Activated CD4-positive, alpha-beta T cell treated with anti-CD3 and anti-CD28 coated beads for 1 hour (primary cell): ENCODE measurements around the gene PACSIN1.

Experiments
- DNase-seq: peaks from one replicate; pipeline ENCODE4 v3.0.0-alpha.2; 2020

The PACSIN1 gene

GRCh38 chr6:34465531-34466241 lies at the start of gene PACSIN1:
PACSIN1 (plus strand) TSS chr6:34466076; CDS start chr6:34526306, 60,230 bp downstream.
- no peak for DNase-seq

GRCh38 chr6:34416877-34417371 lies 49.0 kb upstream of the PACSIN1 start:
- no peak for DNase-seq

DNA sequence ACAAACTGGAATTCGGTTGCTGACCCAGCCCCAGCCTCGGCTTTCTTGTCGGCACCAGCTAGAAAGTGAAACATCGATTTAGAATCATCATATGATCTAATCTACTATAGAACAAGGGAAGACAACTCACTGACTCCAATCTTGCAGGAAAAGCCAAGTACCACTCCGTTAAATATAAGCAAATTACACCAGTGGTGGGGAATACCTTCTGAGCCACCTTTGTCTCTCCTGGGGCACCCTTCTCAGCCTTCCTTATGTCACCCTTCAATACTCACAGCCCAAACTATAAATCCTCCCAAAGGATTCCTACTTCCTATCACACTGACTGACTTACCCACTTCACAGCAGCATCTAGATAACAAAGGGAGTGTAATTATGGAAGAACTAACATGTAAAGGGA lies 47.5 kb upstream of the PACSIN1 start:
- no peak for DNase-seq

GRCh38 chr6:34423254-34423653 lies 42.6 kb upstream of the PACSIN1 start:
- no peak for DNase-seq

DNA sequence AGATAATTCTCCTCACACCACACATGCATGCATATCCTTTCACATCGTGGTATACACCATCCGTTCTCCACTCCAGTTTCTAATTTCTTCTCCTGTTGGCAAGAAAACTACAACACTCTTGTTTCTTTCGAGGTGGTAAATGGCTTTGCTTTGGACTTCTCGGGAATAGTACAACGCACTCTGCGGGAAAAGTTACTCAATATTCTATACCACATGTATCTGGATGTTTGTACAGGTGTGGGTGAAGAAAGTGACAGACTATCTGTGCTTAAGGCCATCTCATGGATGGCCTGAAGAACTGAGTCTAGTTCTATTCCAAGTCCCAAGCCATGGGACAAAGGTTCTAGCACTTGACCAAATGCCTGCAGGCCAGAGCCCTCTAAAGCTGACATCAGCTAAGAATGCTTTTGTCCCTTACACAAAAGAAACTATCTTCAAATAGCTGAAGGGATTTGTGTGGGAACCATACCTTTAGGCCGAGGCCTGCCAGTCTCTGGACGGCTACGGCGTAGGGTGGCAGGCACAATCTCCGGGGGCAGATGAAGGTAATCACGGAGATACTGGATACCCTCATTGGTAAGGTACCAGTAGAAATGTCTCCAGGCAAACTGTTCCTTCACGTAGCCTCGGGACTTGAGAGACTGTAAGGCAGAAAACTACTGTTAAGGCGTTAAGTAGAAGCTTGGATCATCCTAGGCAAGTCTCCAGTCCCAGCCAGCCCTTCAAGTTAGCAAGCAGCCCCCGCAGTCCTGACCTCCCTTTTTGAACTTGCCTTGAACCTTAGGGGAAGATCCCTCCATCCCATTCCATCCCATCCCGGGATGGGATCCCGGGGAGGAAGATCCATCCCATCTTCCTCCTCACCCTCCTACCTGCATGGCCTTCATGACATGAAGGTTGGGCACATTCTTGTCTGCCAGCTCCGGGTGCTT lies 41.4 kb upstream of the PACSIN1 start:
- no peak for DNase-seq

DNA sequence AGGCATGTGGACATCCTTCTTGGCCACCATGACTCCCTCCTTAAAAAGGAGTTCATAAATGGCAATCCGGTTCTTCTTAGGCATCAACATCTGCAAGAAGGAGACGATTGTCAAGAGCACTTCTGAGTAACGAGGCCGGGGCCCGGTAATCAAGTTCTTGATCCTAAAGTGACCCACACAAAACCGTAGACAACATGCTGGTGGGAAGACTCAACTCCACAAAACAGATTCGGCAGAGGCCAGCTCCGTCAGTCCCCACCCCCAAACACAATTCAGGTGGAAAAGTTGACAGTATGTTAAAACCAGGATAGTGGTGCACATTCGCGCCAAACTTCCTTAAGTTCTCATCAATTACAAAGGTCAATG lies 40.8 kb upstream of the PACSIN1 start:
- no peak for DNase-seq

DNA sequence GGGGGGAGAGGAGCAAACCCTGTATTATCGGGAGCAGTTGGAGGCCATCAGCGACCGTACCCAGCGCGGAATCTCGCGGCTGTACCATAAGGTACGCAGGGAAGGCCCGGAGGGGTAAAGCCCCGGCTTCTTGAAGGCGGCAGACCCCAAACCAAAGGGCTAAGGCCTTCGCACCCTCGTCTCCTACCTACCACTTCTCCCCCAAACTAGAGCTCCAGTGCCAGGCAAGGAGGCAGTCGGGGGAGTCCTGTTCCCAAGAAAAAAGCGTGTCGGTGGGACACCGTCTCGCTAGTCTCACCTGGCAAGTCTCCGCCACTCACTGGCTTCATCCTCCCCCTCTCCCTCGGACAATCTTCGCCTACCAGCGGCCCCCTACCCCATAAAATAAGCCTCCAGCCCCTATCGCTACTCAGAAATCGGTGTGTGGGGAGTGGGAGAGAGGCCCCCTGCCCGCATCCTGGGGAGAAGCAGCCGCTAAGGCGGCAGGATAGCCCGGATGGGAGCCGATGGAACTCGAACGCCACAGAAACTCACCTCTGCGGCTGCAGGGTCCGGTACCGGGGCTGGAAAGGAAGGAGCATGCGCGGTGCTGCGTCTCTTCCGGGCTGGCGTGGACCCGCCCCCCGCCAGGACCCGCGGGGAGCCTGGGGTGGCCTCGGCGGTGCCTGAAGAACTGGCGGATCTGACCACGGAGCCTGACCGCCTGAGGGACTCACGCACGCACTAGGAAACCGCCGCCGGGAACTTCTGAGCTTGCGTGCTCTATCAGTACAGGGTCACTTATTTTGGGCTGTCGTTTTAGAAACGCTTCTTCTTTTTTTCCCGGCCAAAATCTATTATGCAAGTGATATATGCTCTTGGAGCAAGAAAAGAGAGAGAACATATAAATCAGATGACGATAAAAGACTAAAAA lies 40.1 kb upstream of the PACSIN1 start, which contains the start of gene RPS10:
RPS10 (minus strand) TSS at position 572 of the 913 bp plus-strand sequence. CDS start 848 bp downstream, outside the sequence.
- peak; percentile 81 for DNase-seq

- DNase-seq = no peak
Measured at GRCh38 chr6:34435916-34436315, 30.0 kb upstream of the PACSIN1 start.

- no peak for DNase-seq
Measured at GRCh38 chr6:34436803-34437643, 28.9 kb upstream of the PACSIN1 start.

- DNase-seq = no peak
Measured at GRCh38 chr6:34437644-34437970, 28.3 kb upstream of the PACSIN1 start.

GRCh38 chr6:34438705-34439104 lies 27.2 kb upstream of the PACSIN1 start:
- no peak for DNase-seq

GRCh38 chr6:34439442-34439841 lies 26.4 kb upstream of the PACSIN1 start:
- DNase-seq = no peak

DNA sequence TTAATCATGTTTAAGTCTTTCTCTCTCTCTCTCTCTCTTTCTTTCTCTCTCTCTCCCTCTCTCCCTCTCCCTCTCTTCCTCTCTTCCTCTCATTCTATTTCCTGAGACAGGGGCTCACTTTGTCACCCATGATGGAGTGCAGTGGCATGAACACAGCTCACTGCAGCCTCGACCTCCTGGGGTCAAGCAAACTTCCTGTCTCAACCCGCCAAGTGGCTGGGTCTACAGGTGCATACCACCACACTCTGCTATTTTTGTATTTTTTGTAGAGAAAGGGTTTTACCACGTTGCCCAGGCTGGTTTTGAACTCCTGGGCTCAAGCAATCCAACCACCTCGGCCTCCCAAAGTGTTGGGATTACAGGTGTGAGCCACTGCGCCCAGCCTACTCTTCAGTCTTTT lies 24.4 kb upstream of the PACSIN1 start:
- DNase-seq = no peak

GRCh38 chr6:34445313-34445860 lies 20.5 kb upstream of the PACSIN1 start:
- DNase-seq = no peak

DNA sequence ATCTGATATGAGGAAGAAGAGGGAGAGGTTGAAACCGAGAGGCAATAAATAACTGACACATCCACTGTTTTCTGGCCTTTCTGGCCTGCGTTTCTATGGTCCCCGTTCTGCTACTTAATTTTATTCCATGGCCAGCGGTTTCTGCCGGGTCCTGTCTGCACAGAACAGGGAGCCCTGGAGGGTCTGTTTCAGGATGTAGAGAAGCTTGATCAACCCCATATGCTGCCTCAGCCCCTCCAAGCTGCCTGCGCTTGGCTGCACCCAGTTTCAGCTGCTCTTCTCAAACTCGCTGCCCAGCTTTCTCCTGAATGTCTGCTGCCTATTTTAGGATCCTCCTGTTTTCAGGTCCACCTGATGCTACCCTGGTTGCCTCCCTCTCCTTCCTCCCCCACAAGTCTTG lies 18.5 kb upstream of the PACSIN1 start:
- no peak for DNase-seq

DNA sequence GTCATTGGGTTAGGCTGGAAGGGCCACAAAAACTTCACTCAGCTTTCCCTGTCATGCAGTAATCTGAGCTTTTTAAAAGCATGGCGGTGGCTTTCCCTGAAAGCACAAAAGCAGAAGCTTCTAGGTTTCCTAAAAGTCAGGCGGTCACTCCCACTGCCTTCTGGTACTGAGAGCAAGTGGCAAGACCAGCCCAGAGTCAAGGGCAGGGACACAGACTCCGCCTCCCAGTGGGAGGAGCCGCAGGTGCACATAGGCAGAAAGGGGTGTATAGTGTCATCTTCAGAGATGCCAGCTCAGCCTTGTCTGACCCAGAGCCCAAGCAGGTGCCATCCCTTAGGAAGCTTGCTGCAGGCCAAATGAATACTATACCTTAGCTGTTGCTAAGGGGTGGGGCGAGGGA lies 18.0 kb upstream of the PACSIN1 start:
- DNase-seq = no peak

DNA sequence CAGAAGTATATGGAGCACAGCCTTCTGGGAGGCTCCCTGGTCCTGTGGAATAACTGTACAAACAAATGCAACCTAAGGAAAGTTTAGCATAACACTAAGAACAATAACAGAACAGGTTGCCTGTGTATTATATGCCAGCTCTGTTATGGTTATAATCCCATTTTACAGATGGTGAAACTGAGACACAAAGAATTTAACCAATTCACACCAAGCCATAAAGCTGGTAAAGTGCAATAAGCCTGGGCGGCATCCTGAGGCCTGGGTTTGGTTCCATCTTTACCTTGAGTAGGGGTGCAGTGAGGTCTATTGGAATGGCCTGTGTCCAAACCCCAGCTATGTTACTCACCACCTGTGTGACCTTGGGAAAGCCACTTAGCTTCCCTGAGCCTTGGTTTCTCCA lies 14.7 kb upstream of the PACSIN1 start:
- no peak for DNase-seq

GRCh38 chr6:34455831-34456230 lies 10.0 kb upstream of the PACSIN1 start:
- DNase-seq = no peak

DNA sequence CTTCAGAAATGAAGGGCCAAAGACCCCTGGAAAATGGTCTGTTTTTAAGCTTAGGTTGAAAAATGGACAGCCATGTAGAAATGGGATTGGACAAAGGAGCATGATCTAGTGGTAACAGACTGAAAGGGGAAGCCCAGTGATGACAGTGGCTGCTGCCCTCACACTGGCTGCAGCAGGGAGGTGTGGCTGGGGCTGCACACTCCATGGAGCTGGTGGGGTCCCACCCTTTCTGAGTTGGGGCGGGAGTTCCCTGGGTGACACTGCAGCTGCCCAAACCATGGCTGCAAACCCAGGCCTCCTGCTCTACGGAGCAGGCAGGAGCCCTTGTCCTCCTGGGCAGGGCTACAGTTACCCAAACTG lies 8.5 kb upstream of the PACSIN1 start:
- DNase-seq = no peak

DNA sequence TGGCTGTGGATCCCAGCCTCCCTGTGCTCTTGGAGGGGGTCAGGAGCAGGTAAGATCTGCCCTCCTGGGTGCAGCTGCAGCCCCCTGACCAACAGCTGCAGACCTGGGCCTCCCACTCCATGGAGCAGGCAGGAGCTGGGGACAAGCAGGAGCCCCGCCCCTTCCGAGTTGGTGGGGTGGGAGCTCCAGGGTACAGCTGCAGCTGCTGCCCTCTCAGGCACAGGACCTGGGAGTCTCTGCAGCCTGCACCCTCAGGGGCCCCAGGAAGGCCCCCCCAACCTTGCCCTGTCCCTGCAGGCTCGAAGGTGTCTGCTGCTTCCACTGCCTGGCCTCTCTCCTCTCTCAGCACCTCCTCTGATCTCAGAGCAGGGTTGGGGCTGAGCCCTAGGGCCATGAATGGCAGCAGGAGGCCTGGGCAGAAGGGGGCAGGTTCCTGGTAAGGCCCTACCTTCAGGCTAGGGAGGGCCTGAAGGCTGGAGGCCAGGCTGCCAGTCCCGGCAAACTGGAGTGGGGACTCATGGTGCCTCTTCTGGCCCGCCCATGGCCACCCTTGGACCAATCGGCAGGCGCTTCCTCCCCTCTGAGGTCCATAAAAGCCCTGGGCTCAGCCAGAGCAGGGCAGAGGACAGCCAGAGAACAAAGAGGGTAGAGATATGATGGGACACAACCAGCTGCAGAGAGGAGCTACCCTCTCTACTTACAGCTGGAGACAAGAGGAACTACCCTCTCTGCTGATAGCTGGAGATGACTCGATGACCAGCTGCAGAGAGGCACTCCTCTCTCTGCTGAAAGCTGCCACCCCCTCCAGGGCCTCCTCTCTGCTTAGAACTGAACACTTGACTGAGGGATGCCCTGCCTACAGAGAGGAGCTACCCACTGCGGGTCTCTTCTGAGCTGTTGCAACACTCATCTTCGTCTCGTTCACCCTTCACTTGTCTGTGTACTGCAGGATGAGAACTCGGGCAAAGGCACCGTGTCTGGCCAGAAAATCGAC lies 7.8 kb upstream of the PACSIN1 start:
- no peak for DNase-seq
